ENCODE measurements around the gene CNIH3. TPM values are rescaled to one million over a fixed set of nuclear protein-coding genes. Genes with fewer than 3 reads are reported as not detected.

CNIH3 gene
- total RNA-seq, 1 donor from 2014 or later = 1.5 TPM

DNA sequence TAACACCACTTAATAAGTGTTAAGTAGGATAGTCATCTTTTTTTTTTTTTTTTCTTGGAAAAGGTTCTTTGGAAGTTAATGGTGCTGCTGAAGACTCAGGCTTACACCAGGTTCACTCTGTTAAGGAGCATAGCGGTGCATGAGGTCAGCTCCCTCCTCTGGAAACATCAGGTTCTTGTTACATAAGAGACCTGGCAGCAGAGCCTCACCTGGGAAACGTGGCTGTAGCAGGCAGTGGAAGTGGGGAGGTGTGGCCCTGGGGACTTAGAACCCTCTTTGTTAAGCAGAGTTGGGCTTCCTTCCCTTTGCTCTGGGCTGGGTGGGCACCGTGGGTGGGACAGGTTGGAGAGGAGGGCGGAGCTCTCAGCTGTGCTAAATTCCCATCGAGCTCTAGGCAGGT, 104.1 kb downstream of the CNIH3 start:
- Mint-ChIP-seq H3K27ac (ENCODE audit: unreplicated experiment) (no peak overlapping the region), H3K4me1 (ENCODE audit: low read depth) (peaks cover 6% of the 10 kb centered on the region), H3K9me3 (ENCODE audit: low read depth) (no peaks in the 10 kb centered on the region), H3K4me3 (ENCODE audit: unreplicated experiment) (no peak overlapping the region), H3K36me3 (ENCODE audit: low read depth) (peaks cover under 1% of the 10 kb centered on the region), H3K27me3 (ENCODE audit: low read depth) (peaks cover 19% of the 10 kb centered on the region)
- no peak for DNase-seq (ENCODE audit: low spot score)
- TF ChIP-seq, protein P1, sequence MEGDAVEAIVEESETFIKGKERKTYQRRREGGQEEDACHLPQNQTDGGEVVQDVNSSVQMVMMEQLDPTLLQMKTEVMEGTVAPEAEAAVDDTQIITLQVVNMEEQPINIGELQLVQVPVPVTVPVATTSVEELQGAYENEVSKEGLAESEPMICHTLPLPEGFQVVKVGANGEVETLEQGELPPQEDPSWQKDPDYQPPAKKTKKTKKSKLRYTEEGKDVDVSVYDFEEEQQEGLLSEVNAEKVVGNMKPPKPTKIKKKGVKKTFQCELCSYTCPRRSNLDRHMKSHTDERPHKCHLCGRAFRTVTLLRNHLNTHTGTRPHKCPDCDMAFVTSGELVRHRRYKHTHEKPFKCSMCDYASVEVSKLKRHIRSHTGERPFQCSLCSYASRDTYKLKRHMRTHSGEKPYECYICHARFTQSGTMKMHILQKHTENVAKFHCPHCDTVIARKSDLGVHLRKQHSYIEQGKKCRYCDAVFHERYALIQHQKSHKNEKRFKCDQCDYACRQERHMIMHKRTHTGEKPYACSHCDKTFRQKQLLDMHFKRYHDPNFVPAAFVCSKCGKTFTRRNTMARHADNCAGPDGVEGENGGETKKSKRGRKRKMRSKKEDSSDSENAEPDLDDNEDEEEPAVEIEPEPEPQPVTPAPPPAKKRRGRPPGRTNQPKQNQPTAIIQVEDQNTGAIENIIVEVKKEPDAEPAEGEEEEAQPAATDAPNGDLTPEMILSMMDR (IDR thresholded peaks at IDR 0.05) = no peak

DNA sequence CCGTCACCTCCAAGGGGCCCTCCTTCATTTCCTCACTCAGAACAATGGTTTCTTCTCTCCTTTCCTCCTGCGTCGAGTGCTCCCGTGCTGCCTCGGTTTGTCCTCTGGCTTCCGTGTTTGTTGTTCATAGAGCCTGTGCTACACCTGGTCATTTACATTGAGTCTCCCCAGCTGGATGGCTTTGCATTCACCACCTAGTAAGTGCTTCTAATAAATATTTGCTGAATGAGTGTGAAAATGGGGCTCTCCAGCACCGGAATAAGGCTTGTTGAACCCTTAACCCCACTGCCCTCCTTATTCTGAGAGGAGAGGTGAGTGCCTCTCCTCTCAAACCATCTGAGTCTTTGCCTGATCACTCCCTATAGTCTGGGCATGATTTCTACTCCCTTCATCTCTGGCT, 104.9 kb downstream of the CNIH3 start:
- Mint-ChIP-seq H3K27me3 (ENCODE audit: low read depth) (peaks cover 16% of the 10 kb centered on the region), H3K9me3 (ENCODE audit: low read depth) (no peaks in the 10 kb centered on the region), H3K4me3 (ENCODE audit: unreplicated experiment) (no peak overlapping the region), H3K27ac (ENCODE audit: unreplicated experiment) (no peak overlapping the region), H3K36me3 (ENCODE audit: low read depth) (no peaks in the 10 kb centered on the region), H3K4me1 (ENCODE audit: low read depth) (peaks cover 7% of the 10 kb centered on the region)
- DNase-seq (ENCODE audit: low spot score) = no peak
- TF ChIP-seq, protein P1 (IDR thresholded peaks at IDR 0.05) = no peak

DNA sequence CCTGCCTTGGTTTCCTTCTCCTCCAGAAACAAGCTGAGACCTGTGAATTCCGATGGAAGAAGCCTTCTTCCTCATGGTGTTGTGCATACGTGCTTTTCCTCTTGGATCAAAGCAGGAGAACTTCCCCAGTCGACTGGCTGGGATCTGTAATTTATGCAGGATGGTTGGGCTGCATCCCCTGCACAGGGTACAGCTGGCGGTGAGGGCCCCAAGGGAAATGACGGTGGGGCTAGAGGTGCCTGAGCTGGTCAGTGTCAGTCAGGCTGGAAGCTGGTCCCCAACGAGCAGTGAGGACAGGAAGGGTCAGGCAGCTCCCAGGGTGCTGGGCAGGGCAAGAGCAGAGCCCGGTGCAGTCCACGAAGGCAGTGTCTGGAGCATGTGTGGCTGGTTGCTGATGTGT, 106.7 kb downstream of the CNIH3 start:
- TF ChIP-seq, protein P1 (IDR thresholded peaks at IDR 0.05) = no peak
- Mint-ChIP-seq H3K4me3 (ENCODE audit: unreplicated experiment) (no peak overlapping the region), H3K36me3 (ENCODE audit: low read depth) (no peaks in the 10 kb centered on the region), H3K9me3 (ENCODE audit: low read depth) (no peaks in the 10 kb centered on the region), H3K27ac (ENCODE audit: unreplicated experiment) (no peak overlapping the region), H3K27me3 (ENCODE audit: low read depth) (peaks cover 16% of the 10 kb centered on the region), H3K4me1 (ENCODE audit: low read depth) (peaks cover 19% of the 10 kb centered on the region)
- no peak for DNase-seq (ENCODE audit: low spot score)

DNA sequence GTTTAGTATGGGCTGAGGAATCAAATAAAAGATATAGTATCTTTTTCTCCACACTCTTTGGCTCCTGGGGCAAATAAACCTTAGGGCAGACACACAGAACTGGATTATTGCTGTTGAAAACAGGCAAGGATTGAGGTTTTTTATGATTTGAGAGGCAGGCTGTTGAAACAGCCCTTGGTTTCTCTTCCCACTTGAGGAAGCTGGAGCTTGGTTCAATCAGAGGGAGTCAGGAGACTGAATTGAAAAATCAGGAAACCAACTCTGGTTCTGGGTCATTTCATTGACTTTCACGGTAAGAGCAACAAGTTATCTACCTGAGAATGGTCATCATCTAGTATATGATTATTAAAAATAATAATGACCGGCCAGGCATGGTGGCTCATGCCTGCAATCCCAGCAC, 108.4 kb downstream of the CNIH3 start:
- Mint-ChIP-seq H3K27me3 (ENCODE audit: low read depth) (peaks cover 9% of the 10 kb centered on the region), H3K4me1 (ENCODE audit: low read depth) (peaks cover 19% of the 10 kb centered on the region), H3K9me3 (ENCODE audit: low read depth) (no peaks in the 10 kb centered on the region), H3K36me3 (ENCODE audit: low read depth) (no peaks in the 10 kb centered on the region), H3K27ac (ENCODE audit: unreplicated experiment) (no peak overlapping the region), H3K4me3 (ENCODE audit: unreplicated experiment) (no peak overlapping the region)
- TF ChIP-seq, protein P1 (IDR thresholded peaks at IDR 0.05) = no peak
- DNase-seq (ENCODE audit: low spot score) = no peak

DNA sequence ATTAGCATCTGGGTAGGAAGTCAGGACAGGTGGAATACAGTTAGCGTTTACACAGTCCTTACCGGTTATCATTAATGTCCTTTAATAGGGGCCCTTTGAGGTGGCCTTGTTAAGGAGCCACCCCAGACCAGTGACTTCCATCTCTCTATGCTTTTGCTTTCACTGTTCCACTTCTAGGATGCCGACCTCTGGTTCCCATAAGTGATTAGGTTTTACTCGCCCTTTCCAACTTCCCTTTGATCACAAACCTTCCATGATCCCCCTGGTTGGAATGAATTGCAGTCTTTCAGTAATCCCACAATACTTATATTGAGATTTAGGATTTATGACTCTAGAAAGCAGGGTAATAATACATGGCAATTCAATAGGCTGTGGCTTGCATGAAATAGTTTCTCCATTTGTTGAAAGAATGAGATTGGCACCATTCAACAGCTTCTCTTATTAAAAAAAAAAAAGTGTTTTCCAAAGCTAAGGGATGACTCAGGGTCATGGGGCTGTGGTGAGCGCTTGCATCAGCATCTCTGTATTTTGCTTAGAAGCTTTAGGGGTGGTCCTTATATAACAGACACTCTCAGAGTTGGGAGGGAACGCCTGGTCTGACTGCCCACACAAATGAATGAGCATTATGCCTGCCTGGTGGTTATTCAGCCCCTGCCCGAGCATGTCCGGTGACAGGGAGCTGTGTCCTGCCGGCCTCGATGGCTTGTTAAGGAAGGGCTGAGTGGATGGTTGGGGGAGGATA, 110.5 kb downstream of the CNIH3 start:
- no peak for DNase-seq (ENCODE audit: low spot score)
- TF ChIP-seq, protein P1 (IDR thresholded peaks at IDR 0.05) = no peak
- Mint-ChIP-seq H3K27me3 (ENCODE audit: low read depth) (peaks cover under 1% of the 10 kb centered on the region), H3K4me1 (ENCODE audit: low read depth) (peaks cover 23% of the 10 kb centered on the region), H3K4me3 (ENCODE audit: unreplicated experiment) (peak overlapping the region; percentile 48), H3K9me3 (ENCODE audit: low read depth) (no peaks in the 10 kb centered on the region), H3K27ac (ENCODE audit: unreplicated experiment) (peak overlapping the region; percentile 99), H3K36me3 (ENCODE audit: low read depth) (no peaks in the 10 kb centered on the region)
